ENCODE data around the gene PPP1R12B.
"Not testable (repeated sequence)": the region's sequence is repeated elsewhere in the genome, so short reads cannot be mapped to it uniquely, and the experiment has no call there.

Gene PPP1R12B

GRCh38 chr1:202456372-202457169 is 108.1 kb downstream of the PPP1R12B start:
- not testable (repeated sequence) for DNase-seq

- not testable (repeated sequence) for DNase-seq
These were observed 110.2 kb downstream of the PPP1R12B start for GRCh38 chr1:202458651-202459050.

GRCh38 chr1:202459470-202460142 is 111.1 kb downstream of the PPP1R12B start:
- not testable (repeated sequence) for DNase-seq

- not testable (repeated sequence) for DNase-seq
These were observed 111.6 kb downstream of the PPP1R12B start for GRCh38 chr1:202460143-202460495.

GRCh38 chr1:202462342-202463076 is 114.0 kb downstream of the PPP1R12B start:
- DNase-seq = no peak

- peak; percentile 12 to 31 for DNase-seq
These were observed 115.7 kb downstream of the PPP1R12B start for GRCh38 chr1:202464153-202464742.

GRCh38 chr1:202465644-202466270 is 117.3 kb downstream of the PPP1R12B start:
- DNase-seq = not testable (repeated sequence)

- DNase-seq = not testable (repeated sequence)
These were observed 117.8 kb downstream of the PPP1R12B start for GRCh38 chr1:202466339-202466738.

GRCh38 chr1:202467381-202467780 is 118.9 kb downstream of the PPP1R12B start:
- DNase-seq = not testable (repeated sequence)

GRCh38 chr1:202468695-202469094 is 120.2 kb downstream of the PPP1R12B start:
- DNase-seq = not testable (repeated sequence)

GRCh38 chr1:202469123-202469522 is 120.6 kb downstream of the PPP1R12B start:
- not testable (repeated sequence) for DNase-seq

- no peak for DNase-seq
These were observed 122.7 kb downstream of the PPP1R12B start for GRCh38 chr1:202471246-202471645.

GRCh38 chr1:202472347-202473124 is 124.0 kb downstream of the PPP1R12B start:
- not testable (repeated sequence) for DNase-seq

- not testable (repeated sequence) for DNase-seq
These were observed 125.0 kb downstream of the PPP1R12B start for GRCh38 chr1:202473266-202474045.

- peak; percentile 8 to 15 for DNase-seq
These were observed 131.2 kb downstream of the PPP1R12B start for GRCh38 chr1:202479661-202480060.

GRCh38 chr1:202480640-202481039 is 132.1 kb downstream of the PPP1R12B start:
- not testable (repeated sequence) for DNase-seq

- DNase-seq = peak in 1 of 2 experiments; percentile 12
These were observed 134.9 kb downstream of the PPP1R12B start for GRCh38 chr1:202483362-202483761.

- peak; percentile 88 to 92 for DNase-seq
These were observed 135.5 kb downstream of the PPP1R12B start for GRCh38 chr1:202484032-202484431.

- DNase-seq = not testable (repeated sequence)
These were observed 136.3 kb downstream of the PPP1R12B start for GRCh38 chr1:202484820-202485219.

- DNase-seq = peak in 1 of 2 experiments; percentile 21
These were observed 139.7 kb downstream of the PPP1R12B start for GRCh38 chr1:202488178-202488649.

- not testable (repeated sequence) for DNase-seq
These were observed 140.6 kb downstream of the PPP1R12B start for GRCh38 chr1:202489101-202489500.

All from Kasumi-1 (cell line).